ENCODE results near the gene SLC17A4.
A peak's percentile ranks its signal among the peaks of the same experiment; 100 is the strongest.
"Not testable (repeated sequence)": the region's sequence is repeated elsewhere in the genome, so short reads cannot be mapped to it uniquely, and the experiment has no call there.

SLC17A4 gene

GRCh38 chr6:25754535-25754934 lies at the start of gene SLC17A4:
SLC17A4 (plus strand) TSS chr6:25754742; CDS start chr6:25761963, 7,221 bp downstream.
- DNase-seq, result no peak

GRCh38 chr6:25706314-25707014 lies 48.1 kb upstream of the SLC17A4 start:
- no peak for DNase-seq

GRCh38 chr6:25709761-25710160 lies 44.8 kb upstream of the SLC17A4 start:
- DNase-seq, result no peak

GRCh38 chr6:25710287-25710686 lies 44.3 kb upstream of the SLC17A4 start:
- no peak for DNase-seq

- DNase-seq, result no peak
These were observed 40.7 kb upstream of the SLC17A4 start for GRCh38 chr6:25713824-25714223.

GRCh38 chr6:25714765-25715164 lies 39.8 kb upstream of the SLC17A4 start:
- DNase-seq, result no peak

- no peak for DNase-seq
These were observed 38.7 kb upstream of the SLC17A4 start for GRCh38 chr6:25715794-25716193.

- no peak for DNase-seq
These were observed 36.4 kb upstream of the SLC17A4 start for GRCh38 chr6:25717866-25718740.

- no peak for DNase-seq
These were observed 28.2 kb upstream of the SLC17A4 start for GRCh38 chr6:25726122-25726911.

GRCh38 chr6:25727028-25727427 lies 27.5 kb upstream of the SLC17A4 start:
- no peak for DNase-seq

- no peak for DNase-seq
These were observed 23.6 kb upstream of the SLC17A4 start for GRCh38 chr6:25730907-25731306.

GRCh38 chr6:25731721-25732120 lies 22.8 kb upstream of the SLC17A4 start:
- no peak for DNase-seq

- DNase-seq, result no peak
These were observed 21.9 kb upstream of the SLC17A4 start for GRCh38 chr6:25732468-25733198.

- no peak for DNase-seq
These were observed 19.3 kb upstream of the SLC17A4 start for GRCh38 chr6:25735261-25735660.

GRCh38 chr6:25743868-25744267 lies 10.7 kb upstream of the SLC17A4 start:
- DNase-seq, result no peak

- no peak for DNase-seq
These were observed 8.7 kb upstream of the SLC17A4 start for GRCh38 chr6:25745836-25746235.

GRCh38 chr6:25746968-25747367 lies 7.6 kb upstream of the SLC17A4 start:
- no peak for DNase-seq

GRCh38 chr6:25747477-25747876 lies 7.1 kb upstream of the SLC17A4 start:
- DNase-seq, result no peak

- no peak for DNase-seq
These were observed 6.5 kb upstream of the SLC17A4 start for GRCh38 chr6:25748049-25748448.

GRCh38 chr6:25748601-25749517 lies 5.7 kb upstream of the SLC17A4 start:
- DNase-seq, result not testable (repeated sequence)

- peak; percentile 6 for DNase-seq
These were observed 4.7 kb upstream of the SLC17A4 start for GRCh38 chr6:25749837-25750236.

- DNase-seq, result no peak
These were observed 3.6 kb upstream of the SLC17A4 start for GRCh38 chr6:25750906-25751305.
